Liver (tissue), 9 donors: ENCODE results near the gene ZNF766. TPM values are rescaled to one million over a fixed set of nuclear protein-coding genes. Genes with fewer than 3 reads are reported as not detected.

Source experiments
- DNase-seq: peaks from one replicate; pipeline ENCODE4 v3.0.0-alpha.2; 2017; ENCODE audit warnings: low spot score
- H3K27ac ChIP-seq, 2 donors: one replicate each; pipeline ENCODE4 v1.7.0; 2013; ENCODE audit warnings: inconsistent platforms in 2 of 2, low read length in 2 of 2, control low read depth in 1 of 2, low read depth in 1 of 2, mild to moderate bottlenecking in 1 of 2
- H3K27me3 ChIP-seq, 4 donors: one replicate each; pipeline versions ENCODE4 v1.6.1 to v1.7.0; 2013; ENCODE audit warnings: low read length in 3 of 4, inconsistent platforms in 1 of 4, mild to moderate bottlenecking in 1 of 4, moderate library complexity in 1 of 4; ENCODE audit not compliant: control insufficient read depth in 4 of 4, insufficient read depth in 4 of 4
- H3K36me3 ChIP-seq, 4 donors: one replicate each; pipeline versions ENCODE4 v1.6.1 to v1.7.0; 2013; ENCODE audit warnings: low read length in 3 of 4, mild to moderate bottlenecking in 3 of 4, low read depth in 1 of 4, moderate library complexity in 1 of 4; ENCODE audit not compliant: control insufficient read depth in 4 of 4, insufficient read depth in 3 of 4
- H3K4me1 ChIP-seq, 4 donors: one replicate each; pipeline versions ENCODE4 v1.6.1 to v1.7.0; 2013; ENCODE audit warnings: low read length in 3 of 4, mild to moderate bottlenecking in 3 of 4, moderate library complexity in 1 of 4; ENCODE audit not compliant: control insufficient read depth in 4 of 4, insufficient read depth in 4 of 4
- H3K4me3 ChIP-seq, 3 donors: one replicate each; pipeline versions ENCODE4 v1.6.1 to v1.7.0; 2013; ENCODE audit warnings: low read length in 3 of 3, control low read depth in 1 of 3, low read depth in 1 of 3, mild to moderate bottlenecking in 1 of 3
- H3K9ac ChIP-seq, 2 donors: one replicate each; pipeline ENCODE4 v1.7.0; 2013; ENCODE audit warnings: low read length in 2 of 2, mild to moderate bottlenecking in 2 of 2, moderate library complexity in 2 of 2, control low read depth in 1 of 2, low read depth in 1 of 2
- H3K9me3 ChIP-seq, 4 donors: one replicate each; pipeline versions ENCODE4 v1.6.1 to v1.7.0; 2013; ENCODE audit warnings: low read length in 3 of 4; ENCODE audit not compliant: control insufficient read depth in 4 of 4
- ATF3 ChIP-seq: IDR thresholded peaks from 2 replicates; pipeline ENCODE4 v1.6.1; 2016; ENCODE audit warnings: antibody characterized with exemption
- CTCF ChIP-seq: fragments of 150-350 bp; IDR thresholded peaks from 2 replicates; pipeline ENCODE4 v1.5.1; 2017; ENCODE audit warnings: improper control_type of control experiment, low read depth, low read length; ENCODE audit not compliant: missing input control
- EGR1 ChIP-seq, 2 donors: IDR thresholded peaks; 2 replicates each; pipeline ENCODE4 v1.6.1; 2016 to 2018; ENCODE audit warnings: antibody characterized with exemption in 2 of 2, low read depth in 2 of 2
- FOXA1 ChIP-seq: IDR thresholded peaks from 2 replicates; pipeline ENCODE4 v1.6.1; 2016; ENCODE audit warnings: antibody characterized with exemption
- FOXA2 ChIP-seq: IDR thresholded peaks from 2 replicates; pipeline ENCODE4 v1.6.1; 2016; ENCODE audit warnings: antibody characterized with exemption
- GABPA ChIP-seq, 2 donors: IDR thresholded peaks in 1 of 2; conservative IDR thresholded peaks in 1 of 2; 2 replicates each; pipeline ENCODE4 v1.6.1; 2016; ENCODE audit warnings: antibody characterized with exemption in 2 of 2, mild to moderate bottlenecking in 1 of 2, moderate library complexity in 1 of 2
- HNF4A ChIP-seq, 2 donors: conservative IDR thresholded peaks; 2 replicates each; pipeline ENCODE4 v1.6.1; 2016; ENCODE audit warnings: antibody characterized with exemption in 2 of 2, mild to moderate bottlenecking in 2 of 2
- HNF4G ChIP-seq: IDR thresholded peaks from 2 replicates; pipeline ENCODE4 v1.6.1; 2016; ENCODE audit warnings: antibody characterized with exemption
- JUND ChIP-seq, 2 donors: IDR thresholded peaks; 2 replicates each; pipeline ENCODE4 v1.6.1; 2016; ENCODE audit warnings: antibody characterized with exemption in 2 of 2
- MAX ChIP-seq: IDR thresholded peaks from 2 replicates; pipeline ENCODE4 v1.6.1; 2016; ENCODE audit warnings: antibody characterized with exemption
- NR2F2 ChIP-seq: IDR thresholded peaks from 2 replicates; pipeline ENCODE4 v1.6.1; 2016; ENCODE audit warnings: antibody characterized with exemption
- RAD21 ChIP-seq, 2 donors: IDR thresholded peaks; 2 replicates each; pipeline ENCODE4 v1.6.1; 2016; ENCODE audit warnings: antibody characterized with exemption in 2 of 2, mild to moderate bottlenecking in 2 of 2
- REST ChIP-seq: IDR thresholded peaks from 2 replicates; pipeline ENCODE4 v1.6.1; 2016; ENCODE audit warnings: antibody characterized with exemption, mild to moderate bottlenecking
- RXRA ChIP-seq, 2 donors: IDR thresholded peaks; 2 replicates each; pipeline ENCODE4 v1.6.1; 2017 to 2018; ENCODE audit warnings: antibody characterized with exemption in 2 of 2, mild to moderate bottlenecking in 1 of 2
- SP1 ChIP-seq: IDR thresholded peaks from 2 replicates; pipeline ENCODE4 v1.6.1; 2018; ENCODE audit warnings: antibody characterized with exemption, mild to moderate bottlenecking
- TAF1 ChIP-seq: conservative IDR thresholded peaks from 2 replicates; pipeline ENCODE4 v1.6.1; 2016; ENCODE audit warnings: antibody characterized with exemption, mild to moderate bottlenecking
- YY1 ChIP-seq: IDR thresholded peaks from 2 replicates; pipeline ENCODE4 v1.6.1; 2016; ENCODE audit warnings: antibody characterized with exemption, mild to moderate bottlenecking
- ZBTB33 ChIP-seq: IDR thresholded peaks from 2 replicates; pipeline ENCODE4 v1.6.1; 2016; ENCODE audit warnings: antibody characterized with exemption
- WGBS: extraction: QIAGEN DNeasy Blood & Tissue Kit; methylation state at CpG from one replicate; pipeline ENCODE4 v1.1.7; 2013; 5-methylcytosine and 5-hydroxymethylcytosine counted together
- polyA plus RNA-seq, 2 donors: library from polyadenylated mRNA; stranded (reverse) in 1 of 2; unstranded in 1 of 2; fragments of 200-250 nt in 1 of 2; fragments of >200 nt in 1 of 2; fragmentation: Nextera tagmentation in 1 of 2; extraction: Ambion mirVana in 1 of 2; gene quantifications; one replicate each; pipeline versions ENCODE4 v1.2.1 to v1.2.3, GENCODE V29; 2013 to 2015
- total RNA-seq, 2 donors: library from RNA; depleted of rRNA; stranded (reverse); fragments of >200 nt; gene quantifications; one replicate each; pipeline ENCODE4 v1.2.3, GENCODE V29; 2014
- donor health status: healthy.
- donor health status: healthy.
- donor health status: healthy.
- donor health status: healthy.
- donor health status: healthy.

Gene ZNF766
- total and polyA plus RNA-seq, 4 donors, result 1.6 to 4.9 (median 3.8) TPM

GRCh38 chr19:52234406-52234805, 35.0 kb upstream of the ZNF766 start:
- H3K9me3 ChIP-seq, result no peaks in the 10 kb centered on the region
- TF ChIP-seq EGR1 (IDR thresholded peaks at IDR 0.05; ENCODE audit: low read depth in 2 of 2), result no peak
- TF ChIP-seq NR2F2, result no peak
- no peak for TF ChIP-seq TAF1
- no peak for TF ChIP-seq FOXA1
- TF ChIP-seq MAX, result no peak
- H3K27me3 ChIP-seq, result no peaks in the 10 kb centered on the region
- DNase-seq, result no peak
- no peaks in the 10 kb centered on the region for H3K4me1 ChIP-seq
- no peak overlapping the region for H3K4me3 ChIP-seq
- 54% methylated on average over 2 of the region's 2 CpGs for WGBS
- no peak overlapping the region for H3K9ac ChIP-seq
- H3K36me3 ChIP-seq, result no peaks in the 10 kb centered on the region
- no peak overlapping the region for H3K27ac ChIP-seq

- Histone ChIP-seq H3K4me1 (no peaks in the 10 kb centered on the region), H3K27ac (no peak overlapping the region), H3K27me3 (no peaks in the 10 kb centered on the region), H3K36me3 (no peaks in the 10 kb centered on the region), H3K4me3 (no peak overlapping the region), H3K9me3 (no peaks in the 10 kb centered on the region), H3K9ac (no peak overlapping the region)
- TF ChIP-seq EGR1 (IDR thresholded peaks at IDR 0.05; ENCODE audit: low read depth in 2 of 2), result no peak
- no peak for TF ChIP-seq TAF1
- no peak for TF ChIP-seq JUND (IDR thresholded peaks at IDR 0.05)
- no peak for TF ChIP-seq YY1
- TF ChIP-seq HNF4G, result no peak
- no peak for TF ChIP-seq ZBTB33
- no peak for TF ChIP-seq FOXA2
- TF ChIP-seq NR2F2, result no peak
- TF ChIP-seq RAD21 (IDR thresholded peaks at IDR 0.05), result no peak
- TF ChIP-seq ATF3, result no peak
- no peak for TF ChIP-seq CTCF
- TF ChIP-seq RXRA (IDR thresholded peaks at IDR 0.05), result no peak
- TF ChIP-seq GABPA (IDR thresholded peaks at IDR 0.05 in 1 of 2, conservative IDR thresholded peaks at IDR 0.05 in 1 of 2), result no peak
- no peak for TF ChIP-seq MAX
- no peak for TF ChIP-seq FOXA1
- TF ChIP-seq SP1, result no peak
- no peak for TF ChIP-seq HNF4A (conservative IDR thresholded peaks at IDR 0.05)
- no peak for TF ChIP-seq REST
- 48% methylated on average over 2 of the region's 2 CpGs for WGBS
- no peak for DNase-seq
Measured at GRCh38 chr19:52237197-52237596, 32.2 kb upstream of the ZNF766 start.
